DMS 273 (cell line): Measurements from ENCODE around the gene DYNC1I1.

Experiments
- DNase-seq: peaks from one replicate; lab custom pipeline; 2025; ENCODE audit not compliant: unreplicated experiment; lab: John Stamatoyannopoulos, UW

The DYNC1I1 gene

GRCh38 chr7:95788884-95789283, 16.5 kb downstream of the DYNC1I1 start:
- DNase-seq, result no peak

GRCh38 chr7:95793658-95794057, 21.3 kb downstream of the DYNC1I1 start:
- DNase-seq, result no peak

- DNase-seq, result peak; percentile 68
Measured at GRCh38 chr7:95794917-95795515, 22.7 kb downstream of the DYNC1I1 start.

- no peak for DNase-seq
Measured at GRCh38 chr7:95796617-95797016, 24.3 kb downstream of the DYNC1I1 start.

GRCh38 chr7:95798401-95798930, 26.1 kb downstream of the DYNC1I1 start:
- DNase-seq, result peak; percentile 25

GRCh38 chr7:95800787-95801186, 28.4 kb downstream of the DYNC1I1 start:
- DNase-seq, result no peak

GRCh38 chr7:95802270-95802669, 29.9 kb downstream of the DYNC1I1 start:
- DNase-seq, result no peak

- no peak for DNase-seq
Measured at GRCh38 chr7:95804052-95804451, 31.7 kb downstream of the DYNC1I1 start.

- no peak for DNase-seq
Measured at GRCh38 chr7:95805909-95806308, 33.6 kb downstream of the DYNC1I1 start.

- no peak for DNase-seq
Measured at GRCh38 chr7:95808396-95808795, 36.0 kb downstream of the DYNC1I1 start.

GRCh38 chr7:95811846-95812445, 39.6 kb downstream of the DYNC1I1 start:
- DNase-seq, result peak; percentile 90

GRCh38 chr7:95814721-95815120, 42.4 kb downstream of the DYNC1I1 start:
- DNase-seq, result no peak

- no peak for DNase-seq
Measured at GRCh38 chr7:95817866-95818640, 45.7 kb downstream of the DYNC1I1 start.

- no peak for DNase-seq
Measured at GRCh38 chr7:95820778-95821177, 48.4 kb downstream of the DYNC1I1 start.

GRCh38 chr7:95822717-95823116, 50.4 kb downstream of the DYNC1I1 start:
- no peak for DNase-seq

- no peak for DNase-seq
Measured at GRCh38 chr7:95824616-95825015, 52.3 kb downstream of the DYNC1I1 start.

- no peak for DNase-seq
Measured at GRCh38 chr7:95828824-95829790, 56.8 kb downstream of the DYNC1I1 start.

GRCh38 chr7:95840953-95841950, 68.9 kb downstream of the DYNC1I1 start:
- peak; percentile 67 for DNase-seq

GRCh38 chr7:95843286-95843685, 70.9 kb downstream of the DYNC1I1 start:
- DNase-seq, result peak; percentile 45

- no peak for DNase-seq
Measured at GRCh38 chr7:95845007-95845406, 72.7 kb downstream of the DYNC1I1 start.
